GM12878 (cell line): ENCODE measurements around the gene AK5. TPM values are rescaled to one million over a fixed set of nuclear protein-coding genes. Genes with fewer than 3 reads are reported as not detected.

ENCODE experiments used
- ATAC-seq: fragments of 200-7000 bp; cut with Tn5 transposase; 3 replicates; pipeline ENCODE4 v1.9.1; 2020; ENCODE audit warnings: mild to moderate bottlenecking, moderate library complexity
- BruUV-seq: library from RNA; stranded (reverse); fragments of 400-500 nt; replicated peaks from 2 replicates; lab custom pipeline; 2021; lab: Mats Ljungman, UMichigan
- CTCF ChIA-PET: fragments of 300-600 bp; sonication (Branson Sonifier 250); formaldehyde crosslinking; extraction: SDS; loops from one replicate; lab custom pipeline; 2021; ENCODE audit warnings: inconsistent platforms; lab: Yijun Ruan, JAX
- POLR2A ChIA-PET: fragments of 350-600 bp; formaldehyde crosslinking; extraction: SDS; loops from one replicate; lab custom pipeline; 2021; ENCODE audit warnings: inconsistent platforms; lab: Charles Lee
- RAD21 ChIA-PET: fragments of 300-600 bp; sonication (Branson Sonifier 250); formaldehyde crosslinking; loops from one replicate; lab custom pipeline; 2023; ENCODE audit warnings: antibody characterized with exemption; ENCODE audit not compliant: unreplicated experiment; lab: Charles Lee
- SMC1A ChIA-PET: fragments of 300-600 bp; sonication (Branson Sonifier 250); formaldehyde crosslinking; loops from one replicate; lab custom pipeline; 2023; ENCODE audit not compliant: unreplicated experiment, uncharacterized antibody; lab: Charles Lee
- DNase-seq: peaks from one replicate; pipeline ENCODE4 v3.0.0-alpha.2; 2011; ENCODE audit warnings: low read depth, low spot score
- FAIRE-seq: peaks from 3 replicates; lab custom pipeline; 2011; peaks lifted over from hg19 to GRCh38; lab: Jason Lieb, UNC
- H2AFZ ChIP-seq: 2 replicates; pipeline ENCODE4 v1.6.0; 2011; ENCODE audit warnings: low read depth, low read length, control low read depth; ENCODE audit not compliant: control insufficient read depth
- H3K27ac ChIP-seq: 2 replicates; pipeline ENCODE4 v1.5.1; 2011; ENCODE audit warnings: control low read depth; ENCODE audit not compliant: control insufficient read depth, insufficient read depth
- H3K27me3 ChIP-seq, 2 experiments: replicated peaks in 1 of 2; 2 replicates each; pipeline versions ENCODE4 v1.6.0 to v1.6.1; 2011; ENCODE audit warnings: low read length in 1 of 2; ENCODE audit not compliant: control insufficient read depth in 2 of 2, insufficient read depth in 2 of 2
- H3K36me3 ChIP-seq, 2 experiments: 2 replicates each; pipeline ENCODE4 v1.5.1; 2011; ENCODE audit warnings: low read length in 1 of 2; ENCODE audit not compliant: control insufficient read depth in 2 of 2, insufficient read depth in 2 of 2
- H3K4me1 ChIP-seq: 2 replicates; pipeline ENCODE4 v1.6.1; 2011; ENCODE audit warnings: mild to moderate bottlenecking, low read length, moderate library complexity, mixed read lengths; ENCODE audit not compliant: control insufficient read depth, insufficient read depth
- H3K4me2 ChIP-seq: 2 replicates; pipeline ENCODE4 v1.6.0; 2011; ENCODE audit warnings: control low read depth; ENCODE audit not compliant: control insufficient read depth, insufficient read depth
- H3K4me3 ChIP-seq: fragments of 200-600 bp; sonication (generic); 2 replicates; pipeline ENCODE4 v1.5.1; 2016
- H3K79me2 ChIP-seq: 2 replicates; pipeline ENCODE4 v1.6.0; 2011; ENCODE audit warnings: low read length; ENCODE audit not compliant: control insufficient read depth, insufficient read depth
- H3K9ac ChIP-seq: 2 replicates; pipeline ENCODE4 v1.8.0; 2011; ENCODE audit warnings: low read length, control low read depth, mixed read lengths; ENCODE audit not compliant: control insufficient read depth, insufficient read depth
- H3K9me3 ChIP-seq: replicated peaks from 3 replicates; pipeline ENCODE4 v1.5.1; 2011; ENCODE audit warnings: mild to moderate bottlenecking, low read length; ENCODE audit not compliant: control insufficient read depth, insufficient read depth
- H4K20me1 ChIP-seq: 2 replicates; pipeline ENCODE4 v1.6.0; 2011; ENCODE audit not compliant: control insufficient read depth, insufficient read depth
- ATF2 ChIP-seq: IDR thresholded peaks from 2 replicates; pipeline ENCODE4 v1.6.1; 2012; ENCODE audit warnings: low read length, inconsistent platforms
- CREB1 ChIP-seq: IDR thresholded peaks from 2 replicates; pipeline ENCODE4 v1.6.1; 2012; ENCODE audit warnings: low read depth, mild to moderate bottlenecking, inconsistent platforms
- CREM ChIP-seq: IDR thresholded peaks from 2 replicates; pipeline ENCODE4 v1.6.1; 2014; ENCODE audit warnings: antibody characterized with exemption, low read depth
- E2F8 ChIP-seq: fragments of 450-650 bp; IDR thresholded peaks from 2 replicates; pipeline ENCODE4 v1.6.1; 2018; ENCODE audit warnings: mild to moderate bottlenecking, low read depth, moderate library complexity; ENCODE audit not compliant: partially characterized antibody
- IRF4 ChIP-seq: IDR thresholded peaks from 2 replicates; pipeline ENCODE4 v1.6.1; 2011; ENCODE audit warnings: low read depth, low read length
- MEF2A ChIP-seq: IDR thresholded peaks from 2 replicates; pipeline ENCODE4 v1.6.1; 2011; ENCODE audit warnings: low read depth, mild to moderate bottlenecking, low read length, moderate library complexity; ENCODE audit not compliant: insufficient read depth
- MEF2B ChIP-seq: fragments of 450-650 bp; IDR thresholded peaks from 2 replicates; pipeline ENCODE4 v1.6.1; 2018; ENCODE audit warnings: mild to moderate bottlenecking, moderate library complexity; ENCODE audit not compliant: partially characterized antibody, poor library complexity, severe bottlenecking
- WGBS: methylation state at CpG from one replicate; pipeline ENCODE4 v1.1.6; 2016; ENCODE audit warnings: low lambda C conversion rate; ENCODE audit not compliant: insufficient replicate concordance, insufficient coverage; ENCODE audit errors: missing lambda C conversion rate; 5-methylcytosine and 5-hydroxymethylcytosine counted together
- in situ Hi-C: fragments of 300-500 bp; cut with MboI; formaldehyde crosslinking; loops from 9 replicates; pipeline ENCODE4 v1.14.3; 2018; ENCODE audit warnings: mixed read lengths
- intact Hi-C: fragments of 100-400 bp; cut with micrococcal nuclease; formaldehyde crosslinking; loops from one replicate; pipeline ENCODE4 v1.14.2; 2022; ENCODE audit not compliant: unreplicated experiment
- polyA plus RNA-seq, 11 experiments: library from polyadenylated mRNA; depleted of rRNA in 4 of 11; unstranded in 6 of 11; stranded (reverse) in 5 of 11; fragments of >200 nt; fragmentation: Nextera tagmentation in 4 of 11; fragmentation: Illumina TruSeq in 1 of 11; extraction: Ambion mirVana in 4 of 11; extraction: Trizol in 1 of 11; gene quantifications; 1 replicate in 1 of 11; 2 replicates in 10 of 11; pipeline versions ENCODE4 v1.2.1 to v1.2.3, GENCODE V29; 2011 to 2016; ENCODE audit warnings: inconsistent platforms in 2 of 11, missing spikeins in 2 of 11, low read depth in 1 of 11
- total RNA-seq, 4 experiments: library from RNA; depleted of rRNA in 3 of 4; stranded (reverse); fragments of >200 nt in 3 of 4; fragmentation: Illumina TruSeq in 1 of 4; extraction: Trizol in 1 of 4; gene quantifications; 2 replicates each; pipeline versions ENCODE4 v1.2.1 to v1.2.3, GENCODE V29; 2013 to 2021

AK5 gene
- total and polyA plus RNA-seq, 10 of the 15 experiments (the other 5 are each of a cell fraction or from before 2014, with no cell fraction given): 0.08 to 0.33 TPM; not detected in 8

- H3K27ac ChIP-seq: no peak overlapping the region
- CTCF ChIA-PET: interaction anchor here (0.6 to 1.8 kb wide), 7 partner anchors 9 to 262 kb away, joined by 3 to 5 read pairs (median 3); no protein-coding TSS in a partner anchor
- H3K27me3 ChIP-seq: no peaks in the 10 kb centered on the region
- FAIRE-seq (no peak), ATAC-seq (peak; percentile 95), DNase-seq (no peak)
- H2AFZ ChIP-seq: no peak overlapping the region
- BruUV-seq: no TSS peak
- no peaks in the 10 kb centered on the region; the same call in 1 of the 2 replicates for H3K79me2 ChIP-seq
- RAD21 ChIA-PET: interaction anchor here (1.2 kb wide), 1 partner anchor 8 kb away, joined by 3 read pairs; no protein-coding TSS in a partner anchor
- peaks cover 0 to 3% of the 10 kb centered on the region in 2 experiments; a peak in 1 of 4 replicates for H3K36me3 ChIP-seq
- in situ Hi-C loops: no loop called here
- no peaks in the 10 kb centered on the region for H3K4me1 ChIP-seq
- H3K9me3 ChIP-seq: no peaks in the 10 kb centered on the region
- intact Hi-C loops: no loop called here
- H3K4me3 ChIP-seq: no peak overlapping the region
- H3K4me2 ChIP-seq: no peak overlapping the region
- SMC1A ChIA-PET: interaction anchor here (0.6 to 2.3 kb wide), 4 partner anchors 15 to 91 kb away, joined by 3 to 7 read pairs (median 3); no protein-coding TSS in a partner anchor
- TF ChIP-seq E2F8 (no peak), CREB1 (peak; percentile 89), CREM (peak; percentile 62; the same call in 1 of the 2 replicates), IRF4 (no peak), MEF2A (0 out of 2 replicates have a peak, but pooled peaks have one; percentile 64), MEF2B (no peak), ATF2 (0 out of 2 replicates have a peak, but pooled peaks have one; percentile 56)
- no peak overlapping the region for H3K9ac ChIP-seq
- POLR2A ChIA-PET: interaction anchor here (0.6 to 1.0 kb wide), 3 partner anchors 13 to 383 kb away, joined by 3 to 4 read pairs (median 3); no protein-coding TSS in a partner anchor
- H4K20me1 ChIP-seq: no peaks in the 10 kb centered on the region
- WGBS: 0% methylated on average over 1 of the region's 1 CpG
Measured at GRCh38 chr1:77594366-77595112, 312.7 kb downstream of the AK5 start.
